Activated CD8-positive, alpha-beta memory T cell treated with anti-CD3 and anti-CD28 coated beads, Interleukin-2, amount 50 U/mL, for 24 hours (primary cell): ENCODE measurements around the gene HSD17B14.
"Not testable (repeated sequence)": the region's sequence is repeated elsewhere in the genome, so short reads cannot be mapped to it uniquely, and the experiment has no call there.

Experiments
- DNase-seq: peaks from one replicate; pipeline ENCODE4 v3.0.0-alpha.2; 2020; ENCODE audit errors: extremely low read depth

The HSD17B14 gene

GRCh38 chr19:48867123-48867745, 30.9 kb upstream of the HSD17B14 start:
- no peak for DNase-seq

DNA sequence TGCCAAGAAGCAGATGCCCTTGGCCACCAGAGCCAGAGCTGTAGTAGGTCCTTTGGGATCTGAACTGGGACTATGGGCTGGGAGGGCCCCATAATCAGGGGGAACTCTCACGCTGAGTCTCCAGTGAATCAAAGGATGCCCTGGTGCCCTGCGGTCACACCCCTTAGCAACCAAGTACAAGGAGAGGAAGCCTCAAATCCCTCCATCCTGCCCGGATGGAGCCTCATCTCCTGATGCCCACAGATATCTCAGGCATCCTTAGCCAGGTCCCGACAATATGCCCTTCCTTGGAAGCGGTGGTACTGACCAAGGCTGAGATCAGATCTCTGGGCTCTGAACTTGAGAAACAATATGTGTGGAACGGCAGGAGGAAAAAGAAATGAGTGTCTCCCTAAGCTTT, 30.4 kb upstream of the HSD17B14 start:
- no peak for DNase-seq

DNA sequence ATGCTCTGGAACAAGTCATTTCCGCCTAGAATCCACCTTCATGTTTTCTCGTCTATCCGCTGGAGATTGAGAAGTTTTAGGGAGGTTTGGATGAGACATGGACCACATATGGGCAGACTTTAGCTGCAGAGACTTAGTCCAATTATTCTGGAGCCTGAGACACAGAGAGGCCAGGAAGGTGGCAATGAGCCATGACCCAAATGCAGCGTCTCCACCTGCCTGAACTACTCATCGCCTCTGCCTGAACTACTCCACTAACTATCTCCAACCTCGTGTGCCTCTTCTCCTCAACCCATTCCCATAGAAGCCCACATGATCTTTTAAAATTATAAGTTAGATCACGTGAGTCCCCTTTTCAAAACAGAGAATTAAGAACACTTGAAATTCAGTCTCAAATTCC, 26.5 kb upstream of the HSD17B14 start:
- no peak for DNase-seq

DNA sequence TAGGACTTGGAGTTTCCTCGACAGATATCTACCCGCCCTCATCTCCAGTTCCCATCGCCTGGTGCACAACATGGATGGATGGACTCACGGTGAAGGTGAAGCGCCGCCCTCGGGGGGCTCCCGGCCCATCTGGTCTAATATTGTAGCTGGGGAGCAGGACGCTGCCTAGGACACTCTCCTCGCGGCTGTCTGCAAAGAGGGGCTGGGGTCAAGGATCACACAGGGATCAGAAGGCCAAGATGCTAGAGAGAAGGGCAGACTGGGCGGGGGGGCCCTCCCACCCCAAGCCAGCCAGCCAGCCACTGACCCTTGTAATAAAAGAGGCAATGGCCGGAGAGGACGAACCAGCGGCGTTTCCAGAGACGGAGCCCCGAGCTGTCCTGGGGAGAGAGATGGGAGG, 25.0 kb upstream of the HSD17B14 start:
- DNase-seq, result no peak

- DNase-seq, result no peak
Measured at GRCh38 chr19:48859711-48860572, 23.7 kb upstream of the HSD17B14 start.

- DNase-seq, result peak; percentile 74
Measured at GRCh38 chr19:48858984-48859710, 22.9 kb upstream of the HSD17B14 start.

GRCh38 chr19:48856921-48857320, 20.6 kb upstream of the HSD17B14 start:
- no peak for DNase-seq

- no peak for DNase-seq
Measured at GRCh38 chr19:48854103-48854502, 17.8 kb upstream of the HSD17B14 start.

DNA sequence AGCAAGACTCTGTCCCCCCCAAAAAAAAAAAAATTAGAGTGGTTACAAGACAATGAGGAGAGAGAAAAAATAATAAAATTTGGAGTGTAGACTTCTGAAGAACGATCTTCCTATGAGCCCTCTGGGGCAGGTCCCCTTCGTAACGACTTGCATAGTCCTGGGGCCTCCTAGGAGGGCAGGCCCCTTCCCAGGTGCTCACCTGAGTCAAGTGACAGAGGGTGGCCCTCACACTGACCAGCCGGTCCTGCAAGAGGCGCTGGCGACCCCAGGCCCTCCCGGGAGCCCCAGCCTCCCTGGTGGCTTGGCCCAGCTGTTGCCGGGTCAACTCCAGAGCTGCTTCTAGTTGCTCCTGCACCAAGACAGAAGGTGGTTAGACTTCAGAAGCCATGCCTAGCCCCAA, 17.2 kb upstream of the HSD17B14 start:
- DNase-seq, result no peak

- DNase-seq, result no peak
Measured at GRCh38 chr19:48852292-48852691, 16.0 kb upstream of the HSD17B14 start.

GRCh38 chr19:48846659-48847058, 10.4 kb upstream of the HSD17B14 start:
- DNase-seq, result not testable (repeated sequence)

DNA sequence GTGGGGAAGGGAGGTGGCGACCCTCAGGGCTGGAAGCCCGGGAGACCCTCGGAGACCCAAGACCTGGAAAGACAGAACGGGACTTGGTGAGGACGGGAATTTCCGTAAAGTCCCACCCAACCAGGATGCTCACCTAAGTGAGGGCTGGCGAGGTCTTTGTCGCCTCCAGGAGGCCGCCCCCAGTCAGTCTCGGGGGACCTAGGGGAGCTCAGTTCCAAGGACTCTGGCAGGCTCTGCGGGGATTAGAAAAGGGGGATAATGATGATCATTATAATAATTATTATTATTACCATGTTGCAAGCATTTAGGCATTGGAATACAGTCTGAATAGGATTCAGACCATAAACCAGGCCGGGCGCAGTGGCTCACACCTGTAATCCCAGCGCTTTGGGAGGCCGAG, 9.1 kb upstream of the HSD17B14 start:
- DNase-seq, result no peak

GRCh38 chr19:48844472-48844871, 8.2 kb upstream of the HSD17B14 start:
- DNase-seq, result no peak

DNA sequence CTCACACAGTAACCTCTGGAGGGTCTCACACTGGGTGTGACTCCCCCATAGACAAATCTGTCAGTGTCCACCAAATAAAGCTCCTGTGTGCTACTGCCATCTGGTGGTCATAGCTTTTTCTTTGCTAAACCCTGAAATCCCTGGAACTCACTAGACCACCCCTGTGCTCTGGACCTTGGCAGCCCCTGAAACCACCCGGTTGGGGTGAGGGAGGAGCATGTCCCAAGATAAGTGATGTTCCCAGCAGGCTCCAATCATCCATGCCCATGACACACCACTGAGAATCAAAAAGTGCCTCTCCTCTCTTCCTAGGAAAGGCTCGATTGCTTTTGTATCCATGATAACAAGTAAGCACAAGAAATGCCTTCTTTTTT, 6.5 kb upstream of the HSD17B14 start:
- DNase-seq, result no peak

- no peak for DNase-seq
Measured at GRCh38 chr19:48841571-48841970, 5.3 kb upstream of the HSD17B14 start.

DNA sequence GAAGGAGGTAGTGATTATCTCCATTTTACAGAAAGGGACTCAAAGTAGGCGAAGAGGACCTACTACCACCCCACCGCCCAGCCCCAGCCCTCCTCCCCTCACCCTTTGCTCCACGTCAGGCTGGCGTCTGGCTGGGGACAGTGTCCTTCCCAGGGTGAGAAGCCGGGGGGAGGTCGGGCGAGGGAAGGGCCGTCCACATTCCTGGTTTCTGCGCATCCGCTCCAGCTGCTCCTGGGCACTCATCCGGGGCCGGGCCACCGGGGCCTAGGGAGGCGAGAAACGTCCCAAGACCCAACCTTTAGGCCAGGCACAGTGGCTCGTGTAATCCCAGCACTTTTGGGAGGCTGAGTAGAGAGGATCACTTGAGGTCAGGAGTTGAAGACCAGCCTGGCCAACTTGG, 4.8 kb upstream of the HSD17B14 start:
- no peak for DNase-seq

DNA sequence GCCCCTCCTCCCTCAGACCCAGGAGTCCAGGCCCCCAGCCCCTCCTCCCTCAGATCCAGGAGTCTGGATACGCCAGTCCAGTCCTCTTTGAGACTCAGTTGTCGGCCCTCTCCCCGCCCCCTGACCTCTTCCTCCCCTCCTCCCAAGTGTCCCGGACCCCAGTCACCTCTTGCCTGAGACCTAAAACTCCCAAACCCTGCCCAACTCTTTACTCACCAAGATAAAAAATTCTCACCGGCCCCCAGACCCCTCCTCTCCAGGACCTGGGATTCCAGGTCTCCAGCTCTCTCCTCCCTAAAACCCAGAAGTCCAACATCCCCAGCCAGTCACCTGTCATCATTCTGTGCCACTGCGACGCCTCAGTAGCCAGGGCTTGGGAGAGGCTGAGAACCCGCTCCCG, 1.4 kb upstream of the HSD17B14 start:
- DNase-seq, result no peak

DNA sequence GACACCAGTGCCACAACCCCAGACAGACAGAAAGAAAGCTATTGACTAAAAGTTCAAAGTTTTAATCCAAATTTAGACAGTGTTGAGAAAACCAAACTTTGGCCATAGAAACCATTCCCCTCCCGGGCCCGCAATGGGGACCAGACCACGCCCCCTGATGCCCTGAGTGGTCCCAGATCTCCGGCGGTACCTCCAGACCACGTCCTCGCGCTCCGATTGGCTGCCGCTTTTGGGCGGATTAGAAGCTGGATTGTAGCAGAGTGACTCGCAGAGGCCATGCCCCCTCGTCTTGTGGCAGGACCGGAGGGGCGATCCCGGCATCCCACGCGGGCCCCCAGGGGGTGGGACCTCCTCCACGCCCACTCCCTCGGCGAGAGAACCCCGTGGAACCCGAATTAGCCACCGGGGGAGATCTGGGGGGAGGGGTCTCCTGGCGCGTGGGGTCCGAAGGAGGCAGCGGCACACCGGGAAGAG, 797 bp upstream of the HSD17B14 start:
- peak; percentile 66 for DNase-seq

DNA sequence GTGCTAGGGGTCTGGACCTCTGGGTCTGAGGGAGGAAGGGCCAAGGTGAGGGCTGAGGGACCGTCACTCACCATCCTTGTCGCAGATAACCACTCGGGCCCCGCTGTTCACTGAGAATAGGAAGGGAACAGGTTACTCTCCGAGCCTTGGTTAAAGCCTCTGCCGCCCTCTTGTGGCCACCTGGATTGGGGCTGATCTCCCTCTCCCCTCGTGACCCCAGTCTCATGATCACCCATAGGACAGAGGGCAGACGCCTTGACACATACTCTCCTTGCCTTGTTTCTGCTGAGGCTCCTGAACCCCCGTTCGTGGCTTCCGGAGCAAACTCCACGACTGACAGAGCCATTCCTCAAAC, 580 bp downstream of the HSD17B14 start:
- DNase-seq, result peak; percentile 84

DNA sequence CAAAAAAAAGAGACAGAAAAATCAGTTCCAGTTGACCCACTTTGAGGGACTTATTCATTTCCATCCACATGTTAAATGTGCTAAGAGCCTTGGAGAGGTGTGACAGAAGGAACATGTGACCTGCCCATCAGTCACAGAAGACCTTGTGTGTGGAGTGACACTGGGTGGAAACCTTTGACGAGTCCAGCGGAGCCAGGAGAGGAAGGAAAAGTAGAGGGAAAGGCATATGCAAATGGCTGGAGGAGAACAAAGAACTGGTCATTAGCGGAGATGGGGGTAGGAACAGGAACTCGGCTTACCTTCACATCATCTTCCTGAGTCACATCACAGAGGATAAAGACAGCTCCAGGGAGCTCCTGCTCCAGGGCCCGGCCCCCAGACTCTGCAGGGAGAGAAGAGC, 2.3 kb downstream of the HSD17B14 start:
- no peak for DNase-seq

DNA sequence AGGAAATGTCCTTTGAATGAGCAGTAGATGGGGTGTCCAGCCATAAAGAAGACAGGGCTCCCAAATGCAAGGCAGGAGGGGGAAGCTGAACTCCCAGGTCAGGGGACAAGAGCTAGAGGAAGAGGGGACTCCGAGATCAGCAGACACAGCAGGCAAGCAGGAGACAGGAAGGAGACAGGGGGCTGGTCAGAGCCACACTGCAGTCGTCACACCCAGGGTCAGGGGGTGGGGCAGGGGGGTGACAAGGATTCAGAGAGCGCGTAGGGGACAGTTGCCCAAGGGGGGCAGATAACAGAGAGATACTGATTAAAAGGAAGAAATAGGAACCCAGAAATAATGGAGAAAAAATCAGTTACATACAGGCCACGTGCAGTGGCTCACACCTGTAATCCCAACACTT, 3.2 kb downstream of the HSD17B14 start:
- DNase-seq, result no peak

GRCh38 chr19:48830965-48831364, 5.3 kb downstream of the HSD17B14 start:
- DNase-seq, result no peak

GRCh38 chr19:48830088-48830487, 6.2 kb downstream of the HSD17B14 start:
- no peak for DNase-seq
